Measurements from ENCODE around the gene ICA1L.

Gene ICA1L

GRCh38 chr2:202758128-202758527 lies 113.4 kb downstream of the ICA1L start:
- Histone ChIP-seq H3K9me3 (ENCODE audit: control insufficient read depth, low read length) (no peaks in the 10 kb centered on the region), H3K9ac (ENCODE audit: low read length) (no peak overlapping the region), H3K36me3 (ENCODE audit: control insufficient read depth, insufficient read depth, low read length, severe bottlenecking) (peaks cover 13% of the 10 kb centered on the region), H3K4me1 (ENCODE audit: control insufficient read depth, insufficient read depth, low read length) (no peaks in the 10 kb centered on the region), H3K27me3 (replicated peaks; ENCODE audit: control insufficient read depth, insufficient read depth, low read length) (no peaks in the 10 kb centered on the region), H3K4me3 (ENCODE audit: low read length) (no peak overlapping the region)
- no peak for DNase-seq (ENCODE audit: low read depth)

DNA sequence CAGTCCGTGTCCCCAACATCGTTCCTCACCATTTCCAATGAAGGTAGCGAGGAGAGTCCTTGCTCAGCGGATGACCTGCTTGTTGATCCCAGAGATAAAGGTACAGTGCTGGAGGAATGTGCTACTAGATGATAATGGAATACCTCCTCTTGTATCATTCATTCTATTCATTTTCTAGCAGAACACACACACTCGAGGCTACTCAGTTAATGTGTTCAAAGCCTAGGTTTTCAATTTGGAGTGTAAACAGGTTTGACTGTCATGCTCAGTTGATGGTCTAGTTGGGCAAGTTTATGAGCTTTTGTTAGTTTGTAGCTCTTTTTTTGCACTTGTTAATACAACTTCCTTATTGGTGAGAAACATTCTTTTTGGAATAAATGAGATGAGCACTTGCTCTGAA lies 114.2 kb downstream of the ICA1L start:
- no peak for DNase-seq (ENCODE audit: low read depth)
- Histone ChIP-seq H3K4me1 (ENCODE audit: control insufficient read depth, insufficient read depth, low read length) (no peaks in the 10 kb centered on the region), H3K36me3 (ENCODE audit: control insufficient read depth, insufficient read depth, low read length, severe bottlenecking) (peaks cover 13% of the 10 kb centered on the region), H3K27me3 (replicated peaks; ENCODE audit: control insufficient read depth, insufficient read depth, low read length) (no peaks in the 10 kb centered on the region), H3K9me3 (ENCODE audit: control insufficient read depth, low read length) (no peaks in the 10 kb centered on the region), H3K4me3 (ENCODE audit: low read length) (no peak overlapping the region), H3K9ac (ENCODE audit: low read length) (no peak overlapping the region)

- Histone ChIP-seq H3K9me3 (ENCODE audit: control insufficient read depth, low read length) (no peaks in the 10 kb centered on the region), H3K27me3 (replicated peaks; ENCODE audit: control insufficient read depth, insufficient read depth, low read length) (no peaks in the 10 kb centered on the region), H3K9ac (ENCODE audit: low read length) (no peak overlapping the region), H3K4me3 (ENCODE audit: low read length) (no peak overlapping the region), H3K36me3 (ENCODE audit: control insufficient read depth, insufficient read depth, low read length, severe bottlenecking) (peaks cover 13% of the 10 kb centered on the region), H3K4me1 (ENCODE audit: control insufficient read depth, insufficient read depth, low read length) (no peaks in the 10 kb centered on the region)
- no peak for DNase-seq (ENCODE audit: low read depth)
Measured at GRCh38 chr2:202756598-202756997, 115.0 kb downstream of the ICA1L start.

DNA sequence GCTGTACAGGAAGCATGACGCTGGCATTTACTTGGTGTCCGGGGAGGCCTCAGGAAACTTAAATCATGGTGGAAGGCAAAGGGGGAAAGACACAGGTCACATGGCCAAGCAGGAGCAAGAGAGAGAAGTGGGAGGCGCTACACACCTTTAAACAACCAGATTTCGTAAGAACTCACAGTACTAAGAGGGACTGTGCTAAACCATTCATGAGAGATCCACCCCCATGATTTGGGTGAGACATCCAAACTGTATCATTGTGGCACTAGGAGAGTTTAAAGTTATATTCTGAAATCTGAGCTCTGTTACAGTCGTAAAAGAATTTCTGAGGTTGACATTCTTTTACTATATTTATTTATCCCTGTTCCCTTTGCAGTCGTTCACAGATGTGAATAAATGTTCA lies 116.6 kb downstream of the ICA1L start:
- no peak for DNase-seq (ENCODE audit: low read depth)
- Histone ChIP-seq H3K4me1 (ENCODE audit: control insufficient read depth, insufficient read depth, low read length) (no peaks in the 10 kb centered on the region), H3K36me3 (ENCODE audit: control insufficient read depth, insufficient read depth, low read length, severe bottlenecking) (peaks cover 13% of the 10 kb centered on the region), H3K4me3 (ENCODE audit: low read length) (no peak overlapping the region), H3K9me3 (ENCODE audit: control insufficient read depth, low read length) (no peaks in the 10 kb centered on the region), H3K9ac (ENCODE audit: low read length) (no peak overlapping the region), H3K27me3 (replicated peaks; ENCODE audit: control insufficient read depth, insufficient read depth, low read length) (no peaks in the 10 kb centered on the region)

DNA sequence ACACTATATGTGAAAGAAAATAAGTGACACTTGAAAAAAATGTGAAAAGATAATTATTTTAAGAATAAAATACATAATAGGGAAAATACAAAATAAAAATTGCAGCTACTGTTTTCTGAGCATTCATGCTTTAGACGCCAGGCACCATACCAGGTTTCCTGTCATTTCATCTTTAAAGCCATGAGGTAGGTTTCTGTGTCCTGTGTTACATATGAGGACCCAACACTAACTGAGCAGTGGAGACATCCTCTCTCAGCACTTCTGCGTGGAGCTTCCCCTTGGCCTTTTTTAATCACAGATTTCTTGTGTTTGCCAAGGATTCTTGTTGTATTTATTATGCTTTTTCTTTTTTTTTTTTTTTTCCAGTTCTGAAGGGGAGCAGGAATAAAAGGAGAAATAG lies 119.5 kb downstream of the ICA1L start:
- Histone ChIP-seq H3K27me3 (replicated peaks; ENCODE audit: control insufficient read depth, insufficient read depth, low read length) (no peaks in the 10 kb centered on the region), H3K9me3 (ENCODE audit: control insufficient read depth, low read length) (no peaks in the 10 kb centered on the region), H3K4me3 (ENCODE audit: low read length) (no peak overlapping the region), H3K9ac (ENCODE audit: low read length) (no peak overlapping the region), H3K36me3 (ENCODE audit: control insufficient read depth, insufficient read depth, low read length, severe bottlenecking) (no peaks in the 10 kb centered on the region), H3K4me1 (ENCODE audit: control insufficient read depth, insufficient read depth, low read length) (no peaks in the 10 kb centered on the region)
- no peak for DNase-seq (ENCODE audit: low read depth)

- H3K9me3 ChIP-seq (ENCODE audit: control insufficient read depth, low read length): no peaks in the 10 kb centered on the region
- no peak overlapping the region for H3K9ac ChIP-seq (ENCODE audit: low read length)
- no peaks in the 10 kb centered on the region for H3K36me3 ChIP-seq (ENCODE audit: control insufficient read depth, insufficient read depth, low read length, severe bottlenecking)
- H3K27me3 ChIP-seq (replicated peaks; ENCODE audit: control insufficient read depth, insufficient read depth, low read length): no peaks in the 10 kb centered on the region
- H3K4me1 ChIP-seq (ENCODE audit: control insufficient read depth, insufficient read depth, low read length): no peaks in the 10 kb centered on the region
- DNase-seq (ENCODE audit: low read depth): no peak
- no peak overlapping the region for H3K4me3 ChIP-seq (ENCODE audit: low read length)
Measured at GRCh38 chr2:202750763-202751427, 120.7 kb downstream of the ICA1L start.

DNA sequence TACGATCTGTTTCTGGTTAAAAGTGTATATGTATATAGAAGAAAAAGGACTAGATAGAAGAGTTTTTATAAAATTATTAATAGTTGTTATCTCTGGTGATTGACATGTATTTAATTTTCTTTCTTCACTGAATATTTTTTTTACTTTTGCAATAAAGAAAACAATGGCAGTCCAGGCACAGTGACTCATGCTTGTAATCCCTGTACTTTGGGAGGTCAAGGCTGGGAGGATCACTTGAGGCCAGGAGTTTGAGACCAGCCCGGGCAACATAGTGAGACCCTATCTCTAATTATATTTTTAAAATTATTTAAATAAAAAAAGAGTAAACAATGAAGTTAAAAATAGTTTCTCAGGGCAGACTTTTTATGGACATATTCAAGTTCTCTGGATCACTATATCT lies 122.1 kb downstream of the ICA1L start:
- no peak for DNase-seq (ENCODE audit: low read depth)
- Histone ChIP-seq H3K9ac (ENCODE audit: low read length) (no peak overlapping the region), H3K9me3 (ENCODE audit: control insufficient read depth, low read length) (peaks cover 5% of the 10 kb centered on the region), H3K36me3 (ENCODE audit: control insufficient read depth, insufficient read depth, low read length, severe bottlenecking) (peaks cover 4% of the 10 kb centered on the region), H3K4me1 (ENCODE audit: control insufficient read depth, insufficient read depth, low read length) (no peaks in the 10 kb centered on the region), H3K27me3 (replicated peaks; ENCODE audit: control insufficient read depth, insufficient read depth, low read length) (no peaks in the 10 kb centered on the region), H3K4me3 (ENCODE audit: low read length) (no peak overlapping the region)

- peaks cover 8% of the 10 kb centered on the region for H3K36me3 ChIP-seq (ENCODE audit: control insufficient read depth, insufficient read depth, low read length, severe bottlenecking)
- no peak for DNase-seq (ENCODE audit: low read depth)
- H3K27me3 ChIP-seq (replicated peaks; ENCODE audit: control insufficient read depth, insufficient read depth, low read length): no peaks in the 10 kb centered on the region
Measured at GRCh38 chr2:202743613-202744012, 128.0 kb downstream of the ICA1L start.

DNA sequence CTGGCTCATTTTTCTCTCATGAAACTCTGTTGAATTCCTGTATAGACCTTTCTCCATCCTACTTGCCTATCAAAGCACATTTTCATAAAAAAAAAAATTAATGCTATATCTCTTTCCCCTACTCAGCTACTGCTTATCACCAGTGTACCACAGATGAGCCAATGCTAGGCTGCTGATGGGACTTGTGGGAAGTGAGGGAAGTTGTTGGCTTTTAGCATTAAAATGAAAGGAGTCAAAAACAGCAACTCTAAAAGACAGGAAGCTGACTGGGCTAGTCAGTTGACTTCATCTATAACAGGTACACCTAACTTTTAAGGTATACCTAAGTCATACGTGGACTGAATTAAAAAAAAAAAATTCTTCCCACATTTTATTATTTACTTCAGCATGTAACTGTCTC lies 134.7 kb downstream of the ICA1L start:
- H3K9ac ChIP-seq (ENCODE audit: low read length): no peak overlapping the region
- H3K4me1 ChIP-seq (ENCODE audit: control insufficient read depth, insufficient read depth, low read length): no peaks in the 10 kb centered on the region
- DNase-seq (ENCODE audit: low read depth): no peak
- no peaks in the 10 kb centered on the region for H3K36me3 ChIP-seq (ENCODE audit: control insufficient read depth, insufficient read depth, low read length, severe bottlenecking)
- H3K9me3 ChIP-seq (ENCODE audit: control insufficient read depth, low read length): peaks cover 8% of the 10 kb centered on the region
- H3K4me3 ChIP-seq (ENCODE audit: low read length): no peak overlapping the region
- no peaks in the 10 kb centered on the region for H3K27me3 ChIP-seq (replicated peaks; ENCODE audit: control insufficient read depth, insufficient read depth, low read length)

More at GRCh38 chr2:202743613-202744012, 128.0 kb downstream of the ICA1L start:
- Histone ChIP-seq H3K4me1 (ENCODE audit: control insufficient read depth, insufficient read depth, low read length) (no peaks in the 10 kb centered on the region), H3K4me3 (ENCODE audit: low read length) (no peak overlapping the region), H3K9ac (ENCODE audit: low read length) (no peak overlapping the region), H3K9me3 (ENCODE audit: control insufficient read depth, low read length) (peaks cover 14% of the 10 kb centered on the region)

DNA sequence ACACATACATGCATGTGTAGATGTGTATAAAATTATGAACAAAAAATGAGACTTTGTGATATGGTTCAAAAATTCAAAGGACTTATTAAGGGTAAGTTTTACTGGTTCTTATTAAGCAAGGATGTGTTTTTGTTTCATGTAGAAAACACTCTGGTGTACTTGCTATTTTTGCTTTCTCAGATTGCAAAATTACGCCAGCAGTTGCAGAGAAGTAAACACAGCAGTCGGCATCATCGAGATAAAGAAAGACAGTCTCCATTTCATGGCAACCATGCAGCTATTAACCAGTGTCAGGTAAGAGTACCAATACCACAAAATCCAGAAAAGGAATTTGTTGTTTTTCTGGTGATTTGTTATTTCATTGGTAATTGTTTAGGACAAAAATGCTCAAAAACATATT lies 145.5 kb downstream of the ICA1L start:
- no peaks in the 10 kb centered on the region for H3K9me3 ChIP-seq (ENCODE audit: control insufficient read depth, low read length)
- no peaks in the 10 kb centered on the region for H3K4me1 ChIP-seq (ENCODE audit: control insufficient read depth, insufficient read depth, low read length)
- no peaks in the 10 kb centered on the region for H3K27me3 ChIP-seq (replicated peaks; ENCODE audit: control insufficient read depth, insufficient read depth, low read length)
- DNase-seq (ENCODE audit: low read depth): no peak
- H3K36me3 ChIP-seq (ENCODE audit: control insufficient read depth, insufficient read depth, low read length, severe bottlenecking): no peaks in the 10 kb centered on the region
- H3K9ac ChIP-seq (ENCODE audit: low read length): no peak overlapping the region
- H3K4me3 ChIP-seq (ENCODE audit: low read length): no peak overlapping the region

GRCh38 chr2:202723746-202724145 lies 147.8 kb downstream of the ICA1L start:
- Histone ChIP-seq H3K27me3 (replicated peaks; ENCODE audit: control insufficient read depth, insufficient read depth, low read length) (no peaks in the 10 kb centered on the region), H3K4me3 (ENCODE audit: low read length) (no peak overlapping the region), H3K9me3 (ENCODE audit: control insufficient read depth, low read length) (no peaks in the 10 kb centered on the region), H3K9ac (ENCODE audit: low read length) (no peak overlapping the region), H3K36me3 (ENCODE audit: control insufficient read depth, insufficient read depth, low read length, severe bottlenecking) (no peaks in the 10 kb centered on the region), H3K4me1 (ENCODE audit: control insufficient read depth, insufficient read depth, low read length) (no peaks in the 10 kb centered on the region)
- no peak for DNase-seq (ENCODE audit: low read depth)

Measured in adipocyte (in vitro differentiated cells).